ENCODE measurements around the gene ERBB4. TPM values are rescaled to one million over a fixed set of nuclear protein-coding genes. Genes with fewer than 3 reads are reported as not detected.

The ERBB4 gene
- total and polyA plus RNA-seq, 2 of the 8 experiments (the other 6 are each of a cell fraction or from before 2014, with no cell fraction given) = 0.34 to 1.3 TPM

- H2BK15ac ChIP-seq (ENCODE audit: low read length) = no peak overlapping the region
- H3K79me2 ChIP-seq (ENCODE audit: control insufficient read depth in 1 of 2, insufficient read depth in 2 of 2, low read length in 2 of 2) = no peaks in the 10 kb centered on the region
- H4K8ac ChIP-seq (ENCODE audit: extremely low read depth, insufficient read depth, low read length) = no peak overlapping the region
- H3K9me3 ChIP-seq (ENCODE audit: insufficient read depth in 2 of 2, low read depth in 1 of 2, low read length in 1 of 2) = no peaks in the 10 kb centered on the region
- H3K36me3 ChIP-seq (ENCODE audit: control insufficient read depth in 2 of 4, insufficient read depth in 4 of 4, low read length in 3 of 4) = no peaks in the 10 kb centered on the region
- FAIRE-seq = no peak
- H3K27ac ChIP-seq (ENCODE audit: low read depth, low read length) = no peak overlapping the region
- no peak overlapping the region for H3K4ac ChIP-seq (replicated peaks; ENCODE audit: insufficient read length, low read depth, low read length)
- no peak overlapping the region for H2BK120ac ChIP-seq (replicated peaks; ENCODE audit: low read depth, low read length)
- CTCF ChIA-PET (ENCODE audit: partially characterized antibody) = no interaction called here
- no peak for TF ChIP-seq FOSL1 (IDR thresholded peaks at IDR 0.05; ENCODE audit: insufficient read depth, low read depth, low read length)
- TF ChIP-seq ATF2 (IDR thresholded peaks at IDR 0.05; ENCODE audit: low read length) = no peak
- no peak for TF ChIP-seq MAFK (IDR thresholded peaks at IDR 0.05; ENCODE audit: low read depth, low read length)
- TF ChIP-seq CEBPB (IDR thresholded peaks at IDR 0.05; ENCODE audit: low read depth, low read length) = no peak
- TF ChIP-seq CBX8 (IDR thresholded peaks at IDR 0.05; ENCODE audit: borderline replicate concordance, low read depth, low read length) = no peak
- no peak for TF ChIP-seq HDAC2 (IDR thresholded peaks at IDR 0.05; ENCODE audit: borderline replicate concordance in 1 of 2, low read depth in 2 of 2, low read length in 2 of 2)
- TF ChIP-seq CTBP2 (IDR thresholded peaks at IDR 0.05; ENCODE audit: borderline replicate concordance, insufficient read depth, insufficient read length, low read length) = no peak
- TF ChIP-seq RFX5 (IDR thresholded peaks at IDR 0.05; ENCODE audit: borderline replicate concordance, low read depth, low read length) = no peak
- TF ChIP-seq BCL11A (IDR thresholded peaks at IDR 0.05; ENCODE audit: low read depth in 2 of 2, low read length in 2 of 2) = no peak
- no peak for TF ChIP-seq YY1 (IDR thresholded peaks at IDR 0.05; ENCODE audit: low read depth, low read length)
- TF ChIP-seq SAP30 (IDR thresholded peaks at IDR 0.05; ENCODE audit: insufficient read depth, insufficient replicate concordance, low read length) = no peak
- H4K20me1 ChIP-seq (replicated peaks in 1 of 2; ENCODE audit: control insufficient read depth in 1 of 2, insufficient read depth in 2 of 2, low read length in 2 of 2) = no peaks in the 10 kb centered on the region
- H3K56ac ChIP-seq (replicated peaks; ENCODE audit: insufficient read length, low read depth, low read length) = no peak overlapping the region
- WGBS, 2 experiments (ENCODE audit: extremely low coverage in 1 of 2, insufficient coverage in 1 of 2, insufficient read length in 1 of 2, insufficient replicate concordance in 2 of 2, low coverage in 1 of 2, low lambda C conversion rate in 2 of 2, missing lambda C conversion rate in 1 of 2) = 83% methylated on average over 2 of the region's 2 CpGs; no CpG with 5 or more reads in 1 of the 2 experiments
- no peak overlapping the region for H2BK12ac ChIP-seq (ENCODE audit: low read depth, low read length)
- H3K14ac ChIP-seq (ENCODE audit: insufficient read length) = no peak overlapping the region
- no peak overlapping the region for H3K4me2 ChIP-seq (ENCODE audit: insufficient read depth in 1 of 2, low read depth in 2 of 2, low read length in 2 of 2)
- POLR2A ChIA-PET (ENCODE audit: partially characterized antibody) = no interaction called here
- no peak overlapping the region for H4K5ac ChIP-seq (ENCODE audit: insufficient read length, low read depth, low read length)
- H4K91ac ChIP-seq (replicated peaks; ENCODE audit: insufficient read length, low read length) = no peak overlapping the region
- H3K4me1 ChIP-seq (replicated peaks in 1 of 4; ENCODE audit: control insufficient read depth in 3 of 4, insufficient read depth in 4 of 4, low read length in 3 of 4) = peaks cover 0 to 4% (median 0%) of the 10 kb centered on the region in 4 experiments; a peak in 3 of 7 replicates
- no peaks in the 10 kb centered on the region for H3K27me3 ChIP-seq (replicated peaks in 1 of 4; ENCODE audit: control insufficient read depth in 3 of 4, extremely low read depth in 1 of 4, insufficient read depth in 3 of 4, low read length in 3 of 4)
- no peak overlapping the region for H3K9ac ChIP-seq (replicated peaks in 1 of 4; ENCODE audit: extremely low read depth in 1 of 4, low read depth in 3 of 4, low read length in 3 of 4)
- H3K4me3 ChIP-seq (ENCODE audit: extremely low read depth in 1 of 4, insufficient read depth in 2 of 4, low read depth in 3 of 4, low read length in 4 of 4) = no peak overlapping the region
- H2AFZ ChIP-seq (ENCODE audit: low read length) = no peak overlapping the region
- no peaks in the 10 kb centered on the region for H3K23me2 ChIP-seq (ENCODE audit: low read depth, low read length)
- no peak overlapping the region for H3K23ac ChIP-seq (ENCODE audit: insufficient read length)
- no peak overlapping the region for H2BK5ac ChIP-seq (ENCODE audit: low read depth, low read length)
- no peak overlapping the region for H3K18ac ChIP-seq (ENCODE audit: extremely low read depth, low read length)
- no peaks in the 10 kb centered on the region for H3K79me1 ChIP-seq (ENCODE audit: low read depth, low read length)
- no peak overlapping the region for H2BK20ac ChIP-seq (ENCODE audit: low read length)
- DNase-seq (ENCODE audit: low read depth in 1 of 2, low spot score in 2 of 2) = no peak
- H2AK5ac ChIP-seq (ENCODE audit: low read depth, low read length) = no peak overlapping the region
Measured at GRCh38 chr2:212119591-212119990, 419.0 kb downstream of the ERBB4 start.
